Fibroblast of the aortic adventitia (primary cell): Measurements from ENCODE around the gene OXA1L. TPM values are rescaled to one million over a fixed set of nuclear protein-coding genes. Genes with fewer than 3 reads are reported as not detected.
"Not testable (repeated sequence)": the region's sequence is repeated elsewhere in the genome, so short reads cannot be mapped to it uniquely, and the experiment has no call there.

Source experiments
- DNase-seq: peaks from one replicate; pipeline ENCODE4 v3.0.0-alpha.2; 2010; ENCODE audit warnings: low read depth
- H3K4me3 ChIP-seq: 2 replicates; pipeline ENCODE4 v1.5.1; 2011; ENCODE audit warnings: low read depth, mild to moderate bottlenecking, control low read depth, low read length, moderate library complexity
- total RNA-seq: library from RNA; depleted of rRNA; stranded (reverse); fragments of >200 nt; gene quantifications from 2 replicates; pipeline ENCODE4 v1.2.3, GENCODE V29; 2012; ENCODE audit warnings: low replicate concordance
- TF ChIP-seq, protein P1 (sequence below): IDR thresholded peaks from 2 replicates; pipeline ENCODE4 v1.5.1; 2011; ENCODE audit warnings: mild to moderate bottlenecking, low read length, control low read depth, inconsistent platforms; ENCODE audit not compliant: insufficient read depth

The OXA1L gene
- total RNA-seq, 1 donor = 66.4 TPM

DNA sequence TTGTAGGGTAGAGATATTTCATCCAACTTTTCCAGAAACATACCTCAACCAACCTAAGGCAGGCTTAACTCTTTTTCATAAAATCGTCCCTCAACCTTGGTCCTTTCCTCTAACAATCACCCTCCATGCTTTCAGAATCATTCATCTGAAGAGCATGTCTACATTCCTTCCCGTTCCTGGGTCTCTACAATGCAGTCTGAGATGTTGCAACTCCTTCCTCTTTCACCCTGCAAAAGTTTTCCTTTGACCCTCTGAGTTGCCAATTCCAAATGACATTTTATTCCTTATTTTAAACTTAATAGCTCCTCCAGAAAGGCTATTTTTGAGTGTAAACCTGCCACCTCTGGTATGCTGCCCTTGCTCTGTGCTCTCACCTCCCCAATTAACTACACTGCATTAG, 32.0 kb downstream of the OXA1L start:
- no peak overlapping the region for H3K4me3 ChIP-seq
- TF ChIP-seq, protein P1, sequence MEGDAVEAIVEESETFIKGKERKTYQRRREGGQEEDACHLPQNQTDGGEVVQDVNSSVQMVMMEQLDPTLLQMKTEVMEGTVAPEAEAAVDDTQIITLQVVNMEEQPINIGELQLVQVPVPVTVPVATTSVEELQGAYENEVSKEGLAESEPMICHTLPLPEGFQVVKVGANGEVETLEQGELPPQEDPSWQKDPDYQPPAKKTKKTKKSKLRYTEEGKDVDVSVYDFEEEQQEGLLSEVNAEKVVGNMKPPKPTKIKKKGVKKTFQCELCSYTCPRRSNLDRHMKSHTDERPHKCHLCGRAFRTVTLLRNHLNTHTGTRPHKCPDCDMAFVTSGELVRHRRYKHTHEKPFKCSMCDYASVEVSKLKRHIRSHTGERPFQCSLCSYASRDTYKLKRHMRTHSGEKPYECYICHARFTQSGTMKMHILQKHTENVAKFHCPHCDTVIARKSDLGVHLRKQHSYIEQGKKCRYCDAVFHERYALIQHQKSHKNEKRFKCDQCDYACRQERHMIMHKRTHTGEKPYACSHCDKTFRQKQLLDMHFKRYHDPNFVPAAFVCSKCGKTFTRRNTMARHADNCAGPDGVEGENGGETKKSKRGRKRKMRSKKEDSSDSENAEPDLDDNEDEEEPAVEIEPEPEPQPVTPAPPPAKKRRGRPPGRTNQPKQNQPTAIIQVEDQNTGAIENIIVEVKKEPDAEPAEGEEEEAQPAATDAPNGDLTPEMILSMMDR = no peak
- DNase-seq = no peak

DNA sequence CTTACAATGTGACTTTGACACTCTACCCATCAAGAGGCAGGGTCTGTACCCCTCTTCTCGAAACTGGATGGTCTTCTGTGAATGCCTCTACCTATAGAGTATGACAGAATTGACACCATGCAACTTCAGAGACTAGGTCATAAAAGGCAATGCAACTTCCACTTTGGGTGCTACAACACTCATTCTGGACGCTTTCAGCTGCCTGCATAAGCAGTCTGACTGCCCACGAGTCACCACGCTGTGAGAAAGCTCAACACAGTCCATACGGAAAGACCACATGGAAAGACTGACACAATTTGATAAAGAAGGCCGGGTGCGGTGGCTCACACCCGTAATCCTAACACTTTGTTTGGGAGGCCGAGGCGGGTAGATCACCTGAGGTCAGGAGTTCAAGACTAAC, 33.9 kb downstream of the OXA1L start:
- TF ChIP-seq, protein P1 = no peak
- DNase-seq = no peak
- H3K4me3 ChIP-seq = no peak overlapping the region

DNA sequence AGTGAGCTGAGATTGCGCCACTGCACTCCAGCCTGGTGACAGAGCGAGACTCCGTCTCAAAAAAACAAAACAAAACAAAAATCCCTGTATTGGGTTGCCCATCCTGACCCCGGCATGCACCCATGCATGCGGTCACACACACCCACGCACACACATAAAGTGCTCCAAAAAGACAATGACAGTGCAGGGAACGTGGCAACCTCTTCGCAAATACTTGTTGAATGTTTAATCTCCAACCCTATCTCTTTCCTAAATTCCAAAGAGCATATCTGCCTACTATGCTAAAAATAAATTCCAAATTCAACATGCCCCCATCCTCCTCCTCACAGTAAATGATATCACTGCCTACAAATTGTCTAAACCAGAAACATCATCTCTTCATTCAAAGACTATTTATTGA, 35.2 kb downstream of the OXA1L start:
- no peak overlapping the region for H3K4me3 ChIP-seq
- no peak for DNase-seq
- TF ChIP-seq, protein P1 = no peak

DNA sequence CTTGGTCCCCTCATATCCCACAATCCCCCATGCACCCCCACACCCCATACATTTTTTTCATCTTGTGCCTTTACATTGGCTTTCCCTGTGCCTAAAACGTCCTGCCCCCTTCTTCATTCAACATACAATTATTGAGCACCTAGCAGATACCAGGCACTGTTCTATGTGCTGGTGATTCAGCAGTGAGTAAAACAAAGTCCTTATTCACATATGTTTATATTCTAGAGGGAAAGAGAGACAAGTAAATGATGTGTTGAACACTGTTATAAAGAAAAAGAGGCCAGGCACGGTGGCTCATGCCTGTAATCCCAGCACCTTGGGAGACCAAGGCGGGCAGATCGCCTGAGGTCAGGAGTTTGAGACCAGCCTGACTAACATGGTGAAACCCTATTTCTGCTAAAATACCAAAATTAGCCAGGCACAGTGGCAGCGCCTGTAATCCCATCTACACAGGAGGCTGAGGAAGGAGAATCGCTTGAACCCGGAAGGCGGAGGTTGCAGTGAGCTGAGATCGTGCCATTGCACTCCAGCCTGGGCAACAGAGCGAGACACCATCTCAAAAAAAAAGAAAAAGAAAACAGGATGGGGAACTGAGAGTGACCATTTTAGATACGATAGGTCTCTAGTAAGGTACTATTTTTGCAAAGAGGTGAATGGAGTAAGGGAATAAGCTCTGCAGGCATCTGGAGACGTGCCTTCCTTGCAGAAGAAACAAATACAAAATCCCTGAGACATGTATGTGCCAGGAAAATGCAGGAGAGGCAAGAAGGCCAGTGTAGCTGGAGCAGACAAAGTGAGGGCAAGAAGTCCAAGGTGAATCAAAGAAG, 36.6 kb downstream of the OXA1L start:
- TF ChIP-seq, protein P1 = no peak
- DNase-seq = no peak

DNA sequence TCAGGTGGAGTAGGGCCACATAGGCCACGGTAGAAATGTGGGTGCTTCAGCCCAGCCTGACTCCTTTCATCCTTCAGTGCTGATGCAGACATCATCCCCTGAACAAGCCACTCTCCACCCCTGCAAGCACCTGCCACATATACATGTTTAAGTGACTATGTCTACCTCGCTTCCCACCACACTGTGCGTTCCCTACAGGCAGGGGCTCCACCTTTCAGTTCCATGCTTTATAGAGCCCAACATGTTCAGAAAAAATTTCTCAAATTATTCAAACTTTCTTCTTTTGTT, 37.1 kb downstream of the OXA1L start:
- DNase-seq = no peak
- H3K4me3 ChIP-seq = no peak overlapping the region
- TF ChIP-seq, protein P1 = no peak

More for the DNA sequence above, 36.6 kb downstream of the OXA1L start:
- H3K4me3 ChIP-seq = no peak overlapping the region

DNA sequence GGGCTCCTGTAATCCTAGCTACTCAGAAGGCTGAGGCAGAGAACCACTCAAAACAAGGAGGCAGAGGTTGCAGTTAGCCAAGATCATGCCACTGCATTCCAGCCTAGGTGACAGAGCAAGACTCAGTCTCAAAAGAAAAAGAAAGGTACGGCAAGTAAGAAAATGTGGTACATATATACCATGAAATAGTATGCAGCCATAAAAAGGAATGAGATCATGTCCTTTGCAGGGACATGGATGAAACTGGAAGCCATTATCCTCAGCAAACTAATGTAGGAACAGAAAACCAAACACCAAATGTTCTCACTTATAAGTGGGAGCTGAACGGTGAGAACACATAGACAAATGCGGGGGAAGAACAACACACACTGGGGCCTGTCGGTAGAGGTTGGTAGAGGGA, 38.7 kb downstream of the OXA1L start:
- H3K4me3 ChIP-seq, DNase-seq: not testable (repeated sequence)

DNA sequence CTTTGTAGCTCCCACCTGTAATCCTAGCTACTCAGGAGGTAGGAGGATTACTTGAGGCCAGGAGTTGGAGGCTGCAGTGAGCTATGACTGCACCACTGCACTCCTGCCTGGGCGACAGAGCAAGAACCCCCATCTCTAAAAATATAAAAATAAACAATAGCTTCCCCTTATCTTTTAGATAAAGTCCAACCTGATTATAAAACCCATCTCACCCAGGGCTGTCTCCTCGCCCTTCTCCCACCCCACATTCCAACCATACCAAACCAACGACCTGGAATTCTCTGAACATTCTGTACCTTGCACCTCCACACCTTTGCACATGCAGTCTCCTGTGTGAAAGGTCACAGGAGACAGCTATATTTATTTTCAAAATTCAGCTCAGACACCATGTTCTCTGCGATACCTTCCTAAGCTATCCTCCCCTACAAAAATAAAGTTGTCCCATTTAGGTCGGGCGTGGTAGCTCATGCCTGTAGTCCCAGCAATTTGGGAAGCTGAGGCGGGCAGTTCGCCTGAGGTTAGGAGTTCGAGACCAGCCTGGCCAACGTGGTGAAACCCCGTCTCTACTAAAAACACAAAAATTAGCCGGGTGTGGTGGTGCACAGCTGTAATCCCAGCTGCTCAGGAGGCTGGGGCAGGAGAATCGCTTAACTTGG, 41.1 kb downstream of the OXA1L start:
- DNase-seq = no peak
- H3K4me3 ChIP-seq = no peak overlapping the region
- TF ChIP-seq, protein P1 = no peak
